Fibroblast of skin of back (primary cell): ENCODE data around the gene BZW1.
"Not testable (repeated sequence)": the region's sequence is repeated elsewhere in the genome, so short reads cannot be mapped to it uniquely, and the experiment has no call there.

ENCODE experiments used
- DNase-seq: peaks from one replicate; pipeline ENCODE4 v3.0.0-alpha.2; 2013

The BZW1 gene

DNA sequence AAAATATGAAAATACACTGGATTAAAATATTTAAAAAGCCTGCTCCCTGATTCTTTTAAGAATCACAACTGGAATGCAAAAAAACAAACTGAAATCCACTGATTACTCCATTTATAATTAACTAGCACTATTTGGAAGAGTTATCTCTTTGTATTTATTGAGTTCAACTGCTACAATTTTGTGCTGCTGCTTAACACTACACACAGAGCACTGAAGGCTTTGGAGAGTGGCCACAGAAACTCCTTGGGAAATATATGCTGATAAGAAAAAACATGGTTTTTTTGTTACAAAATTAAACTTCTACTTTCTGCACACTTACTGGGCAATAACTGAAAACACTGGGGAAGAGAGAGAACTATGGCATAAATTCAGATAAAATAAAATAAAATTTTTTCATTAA is 19.8 kb upstream of the BZW1 start:
- no peak for DNase-seq

DNA sequence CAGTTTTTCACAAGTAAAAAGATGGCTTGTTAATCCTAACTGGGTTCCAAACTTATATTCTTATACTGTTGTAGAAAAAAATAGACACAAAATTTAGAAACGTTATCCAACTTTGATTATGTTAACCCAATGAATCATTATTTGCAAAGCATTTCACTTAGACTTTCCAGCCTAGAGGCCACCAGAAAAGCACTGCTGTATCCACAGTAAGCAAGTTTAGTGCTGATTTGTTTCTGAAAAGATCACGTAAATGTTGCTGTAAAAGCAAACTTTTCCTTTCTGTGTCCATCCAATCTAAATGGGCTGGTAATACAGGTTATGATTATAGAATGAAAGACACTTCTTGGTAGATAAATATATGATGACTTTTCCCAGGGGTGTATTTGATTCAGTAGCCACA is 17.6 kb upstream of the BZW1 start:
- no peak for DNase-seq

DNA sequence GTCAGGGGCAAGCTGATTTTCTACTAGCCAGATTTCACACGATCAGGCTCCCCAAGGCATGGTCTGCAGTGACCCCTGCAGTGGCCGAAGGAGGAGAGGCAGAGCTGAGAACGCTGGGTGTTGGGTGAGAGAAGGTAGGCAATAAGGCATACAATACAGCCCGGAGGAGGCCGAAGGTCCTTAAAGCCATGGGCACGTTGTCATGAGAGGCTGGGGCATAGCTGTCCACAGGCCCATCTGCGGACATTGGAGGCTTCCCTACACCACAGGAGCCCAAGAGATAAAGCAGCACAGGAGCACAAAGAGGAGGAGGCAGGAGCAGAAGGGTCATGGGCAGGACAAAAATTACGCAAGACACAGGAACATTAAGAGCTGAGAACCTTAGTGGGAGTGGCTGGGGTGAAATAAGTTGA is 16.7 kb upstream of the BZW1 start:
- DNase-seq = no peak

DNA sequence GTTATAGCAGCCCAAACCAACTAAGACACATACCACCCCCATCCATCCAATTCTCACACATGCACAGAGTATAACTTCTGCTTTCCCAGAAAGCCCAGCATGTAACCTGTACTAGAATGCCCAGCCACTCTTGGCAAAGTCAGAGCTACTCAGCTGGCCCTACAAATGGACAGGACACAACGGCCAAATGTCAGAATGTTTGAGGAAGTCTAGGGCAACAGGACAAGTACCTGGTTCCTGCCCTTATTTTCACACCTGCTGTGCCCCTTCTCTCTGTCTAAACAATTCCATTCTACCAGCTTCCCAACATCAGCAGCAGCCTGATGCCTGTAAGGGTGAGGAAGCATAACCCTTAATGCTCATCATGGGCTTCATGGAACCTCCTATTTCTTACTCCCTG is 15.1 kb upstream of the BZW1 start:
- DNase-seq = no peak

DNA sequence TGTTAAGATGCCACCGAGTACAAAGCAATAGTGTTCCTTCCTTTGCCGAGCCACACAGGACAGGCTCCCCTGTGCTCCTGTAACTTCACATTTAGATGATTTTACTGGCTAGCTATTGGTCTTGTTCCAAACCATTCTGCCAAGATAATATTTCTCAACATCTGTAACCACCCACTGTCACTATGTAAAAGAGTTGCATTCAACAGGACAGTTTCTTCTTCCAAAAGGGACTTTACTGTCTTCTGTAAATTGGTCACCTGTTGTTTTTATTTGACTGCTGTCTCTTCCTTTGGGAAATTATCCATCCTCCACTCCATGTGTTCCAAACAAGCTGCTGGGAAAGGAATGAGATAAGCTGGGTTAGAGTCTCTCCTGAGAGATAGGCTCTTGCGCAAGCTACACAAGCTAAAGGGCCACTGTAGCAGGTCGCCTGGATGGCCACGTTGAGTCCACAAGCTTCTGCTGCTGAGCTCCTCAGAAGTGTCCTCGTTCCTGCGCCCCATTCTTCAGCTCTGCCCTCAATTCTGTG is 14.4 kb upstream of the BZW1 start:
- DNase-seq = no peak

DNA sequence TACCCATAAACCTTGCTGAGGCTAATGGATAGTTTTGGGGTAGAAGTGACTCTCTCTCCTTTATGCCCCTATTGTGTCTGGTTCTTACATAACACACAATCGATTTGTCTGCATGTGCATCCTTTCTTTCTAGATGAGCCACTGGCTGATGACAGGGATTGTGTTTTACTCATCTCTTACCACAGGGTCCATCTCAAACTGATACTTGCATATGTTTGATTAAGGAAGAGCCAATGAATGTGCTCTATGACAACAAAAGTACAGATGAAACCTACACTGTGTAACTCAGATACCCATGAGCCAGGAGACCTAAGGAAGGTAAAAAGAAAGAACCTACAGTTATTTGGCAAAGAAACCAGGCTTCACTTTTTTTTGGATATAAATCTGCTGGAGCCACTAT is 13.2 kb upstream of the BZW1 start:
- no peak for DNase-seq

DNA sequence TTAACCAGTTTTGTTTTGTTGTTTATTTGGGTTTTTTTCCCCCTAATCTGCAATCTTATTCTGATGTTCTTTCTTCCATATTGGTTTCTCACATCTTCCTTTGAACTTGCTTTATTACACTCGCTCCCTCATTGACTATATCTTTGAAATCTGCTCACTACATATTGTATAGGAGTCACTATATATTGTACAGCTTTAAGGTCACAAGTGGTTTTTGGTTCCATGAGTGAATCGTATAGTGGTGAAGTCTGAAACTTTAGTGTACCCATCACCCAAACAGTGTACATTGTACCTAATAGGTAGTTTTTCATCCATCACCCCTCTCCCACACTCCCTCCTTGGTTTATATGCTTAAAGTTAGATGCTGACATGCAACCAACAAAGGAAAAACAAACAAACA is 11.3 kb upstream of the BZW1 start:
- no peak for DNase-seq

DNA sequence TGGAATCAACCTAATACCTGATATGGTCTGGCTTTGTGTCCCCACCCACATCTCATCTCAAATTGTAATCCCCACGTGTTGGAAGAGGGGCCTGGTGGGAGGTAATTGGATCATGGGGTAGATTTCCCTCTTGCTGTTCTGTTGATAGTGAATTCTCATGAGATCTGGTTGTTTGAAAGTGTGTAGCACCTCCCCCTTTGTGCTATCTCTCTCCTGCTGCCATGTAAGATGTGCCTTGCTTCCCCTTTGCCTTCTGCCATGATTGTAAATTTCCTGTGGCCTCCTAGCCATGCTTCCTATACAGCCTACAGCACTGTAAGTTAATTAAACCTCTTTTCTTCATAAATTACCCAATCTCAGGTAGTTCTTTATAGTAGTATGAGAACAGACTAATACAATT is 10.3 kb upstream of the BZW1 start:
- not testable (repeated sequence) for DNase-seq

DNA sequence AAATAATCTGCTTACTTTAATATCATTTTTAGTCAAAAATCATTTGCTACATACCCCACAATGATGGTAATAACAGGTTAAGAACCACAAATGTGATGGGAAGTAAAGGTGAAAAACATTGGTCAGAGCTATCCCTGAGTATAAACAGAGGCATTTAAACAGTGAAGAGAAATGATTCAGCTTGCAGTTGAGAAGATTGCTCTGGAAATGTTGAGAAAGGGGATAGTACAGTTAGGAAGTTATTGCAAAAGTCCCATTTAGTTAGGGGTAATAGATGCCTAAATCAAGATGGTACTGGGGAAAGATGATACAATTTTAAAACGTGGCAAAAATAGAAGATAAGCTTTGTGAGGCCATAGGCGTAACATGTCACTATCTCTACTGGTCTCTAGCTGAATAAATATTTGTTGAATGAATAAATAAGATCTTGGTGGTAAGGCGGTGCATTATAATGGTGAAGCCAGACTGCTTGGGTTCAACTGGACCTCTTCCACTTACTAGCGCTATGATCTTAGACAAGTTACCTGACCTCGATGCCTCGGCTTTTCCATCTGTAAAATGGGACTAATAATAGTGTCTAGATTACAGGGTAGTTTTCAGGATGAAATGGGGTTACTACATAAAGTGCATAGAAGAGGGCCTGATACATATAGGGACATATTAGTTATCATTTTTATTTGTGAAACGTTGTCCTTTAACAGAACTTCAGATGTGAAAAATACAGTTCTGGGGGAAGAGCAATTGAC is 2.0 kb upstream of the BZW1 start:
- DNase-seq = no peak

DNA sequence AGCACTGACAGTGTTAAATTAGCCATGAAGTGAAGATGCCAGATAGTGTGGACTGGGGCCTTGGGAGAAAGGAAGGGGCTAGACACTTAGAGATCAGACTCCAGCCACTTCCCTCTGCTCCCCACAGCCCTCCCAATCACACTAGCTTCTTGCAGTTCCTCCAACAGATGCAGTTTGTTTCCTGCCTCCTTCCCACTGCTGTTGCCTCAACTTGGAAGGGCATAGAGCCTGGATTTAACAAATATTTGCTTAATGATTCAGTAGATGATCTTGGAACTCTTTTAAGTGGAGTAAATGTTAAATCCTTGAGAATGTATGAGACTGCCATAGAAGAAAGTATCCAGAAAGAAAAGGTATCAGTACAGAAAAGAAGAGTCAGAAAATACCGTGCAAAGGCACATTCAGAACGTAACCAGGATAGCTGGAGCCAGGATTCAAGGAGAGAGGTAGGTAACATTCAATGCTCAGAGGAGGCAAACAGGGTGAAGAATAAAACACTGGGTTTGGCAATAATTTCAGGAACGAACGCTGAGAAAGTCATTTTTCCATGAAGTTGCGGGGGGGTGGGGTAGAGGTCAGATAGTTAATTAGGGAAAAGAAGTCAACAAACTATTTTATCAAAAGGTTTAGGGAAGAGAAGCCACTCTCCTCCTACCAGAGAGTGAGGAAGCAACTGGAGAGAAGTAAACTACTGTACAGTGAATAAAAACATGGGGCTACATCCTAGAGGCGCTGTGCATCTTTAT is 1.3 kb upstream of the BZW1 start:
- peak; percentile 86 for DNase-seq

DNA sequence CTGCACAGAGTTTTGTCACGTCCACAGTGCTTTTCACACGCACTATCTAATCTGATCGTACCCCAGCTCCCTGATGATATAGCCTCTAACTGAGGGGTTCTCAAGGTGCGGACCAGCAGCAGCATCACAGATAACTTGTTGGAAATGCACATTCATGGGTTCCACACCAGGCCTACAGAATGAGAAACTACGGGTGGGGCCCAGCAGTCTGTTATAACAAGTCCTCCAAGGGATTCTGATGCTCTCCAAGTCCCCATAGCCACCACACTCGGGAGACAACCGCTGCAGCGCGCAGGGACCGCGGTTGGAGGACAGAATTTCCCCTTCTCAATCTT is 745 bp upstream of the BZW1 start:
- no peak for DNase-seq

DNA sequence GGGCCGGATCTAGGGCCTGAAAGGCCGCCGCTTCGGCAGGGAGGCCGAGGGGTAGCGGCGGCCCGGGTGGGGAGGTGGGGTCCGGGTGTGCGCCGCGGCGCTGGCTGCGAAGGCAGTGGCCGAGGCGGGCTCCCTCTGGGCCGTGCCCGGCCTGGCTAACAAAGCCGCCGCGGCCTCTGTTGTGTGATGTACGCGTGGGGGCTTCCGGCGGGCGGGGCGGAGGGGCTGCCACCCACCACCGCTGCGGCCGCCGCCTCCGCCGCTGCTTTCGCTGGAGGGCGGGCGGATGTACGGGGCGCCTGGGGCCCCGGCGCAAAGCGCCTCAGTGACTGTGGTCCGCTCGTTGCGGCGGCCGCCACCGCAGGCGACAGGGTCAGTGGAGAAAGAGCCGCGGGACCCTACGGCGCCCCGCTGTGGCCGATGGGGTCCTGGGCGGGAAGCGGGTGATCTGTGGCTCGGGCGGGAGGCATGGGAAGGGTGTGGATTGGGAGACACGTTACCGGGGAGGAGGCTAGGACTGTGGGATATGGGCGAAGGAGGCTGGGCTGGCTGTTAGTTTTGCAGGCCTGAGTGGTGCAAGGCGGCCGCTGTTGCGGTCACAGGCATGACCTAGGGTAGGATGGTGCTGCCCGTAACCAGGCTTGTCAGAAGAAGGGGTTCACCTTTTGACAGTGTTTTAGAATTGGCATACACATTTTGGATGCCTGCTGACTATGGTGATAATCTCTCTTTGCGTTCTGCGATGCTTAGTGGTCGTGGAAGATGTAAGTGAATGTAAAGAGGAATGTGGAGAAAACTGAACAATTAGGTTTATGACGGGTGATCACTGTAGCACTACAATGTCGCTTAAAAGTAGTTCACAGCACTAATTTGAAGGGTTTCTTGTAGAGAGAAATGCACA is 662 bp downstream of the BZW1 start:
- DNase-seq = peak; percentile 70

DNA sequence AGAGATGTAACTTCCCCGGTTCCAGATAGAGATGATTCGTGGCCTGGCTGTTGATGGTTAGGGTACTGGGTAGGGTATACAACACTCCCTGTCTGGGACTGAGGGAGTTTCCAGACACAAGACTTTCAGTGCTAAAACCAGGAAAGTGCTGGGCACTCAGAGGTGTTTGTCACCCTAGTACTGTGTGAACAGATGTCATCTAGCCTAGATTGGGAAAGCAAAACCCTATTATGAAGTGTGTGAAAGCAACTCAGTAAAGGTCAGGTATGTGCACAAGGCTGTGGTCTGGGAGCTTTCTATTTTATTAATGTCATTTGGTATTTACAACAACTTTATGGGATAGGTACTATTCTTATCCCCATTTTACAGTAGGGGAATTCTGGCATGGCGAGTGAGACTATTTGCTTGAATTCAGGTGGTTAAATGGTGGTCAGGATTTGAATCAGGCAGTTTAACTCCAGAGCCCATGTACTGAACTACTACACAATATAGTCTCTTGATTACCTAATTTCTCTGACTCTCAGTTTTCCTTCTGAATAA is 2.6 kb downstream of the BZW1 start:
- no peak for DNase-seq

DNA sequence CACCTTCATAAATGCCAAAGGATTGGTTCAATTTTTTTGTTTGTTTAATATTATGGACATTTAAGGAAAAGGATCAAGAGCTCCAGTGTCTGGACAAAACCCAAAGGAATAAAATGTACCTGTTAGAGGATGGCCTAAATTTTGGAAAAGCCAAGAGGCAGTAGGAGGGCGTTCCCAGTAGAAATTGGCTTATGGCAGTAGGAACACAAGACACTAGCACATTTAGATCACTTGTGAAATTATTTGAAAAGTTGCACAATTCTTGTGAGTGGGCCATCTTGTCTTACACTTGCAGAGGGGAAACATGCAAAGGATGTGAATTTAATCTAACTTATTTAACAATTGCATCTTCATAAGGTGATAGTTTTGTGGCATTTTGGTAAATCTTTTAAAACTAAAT is 3.2 kb downstream of the BZW1 start:
- DNase-seq = no peak

DNA sequence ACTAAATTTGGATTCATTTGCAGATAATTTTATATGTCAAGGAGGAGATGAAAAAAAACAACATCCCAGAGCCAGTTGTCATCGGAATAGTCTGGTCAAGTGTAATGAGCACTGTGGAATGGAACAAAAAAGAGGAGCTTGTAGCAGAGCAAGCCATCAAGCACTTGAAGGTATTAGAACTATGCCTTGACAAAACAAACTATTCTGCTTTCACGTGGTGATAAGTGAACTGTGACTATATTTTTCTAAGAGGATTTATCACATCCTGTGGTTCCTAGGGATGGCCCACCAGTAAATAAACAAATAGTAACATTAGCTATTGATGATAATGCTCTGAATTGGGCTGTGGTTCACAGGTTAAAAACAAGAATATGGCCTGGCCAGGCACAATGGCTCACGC is 7.0 kb downstream of the BZW1 start:
- not testable (repeated sequence) for DNase-seq

DNA sequence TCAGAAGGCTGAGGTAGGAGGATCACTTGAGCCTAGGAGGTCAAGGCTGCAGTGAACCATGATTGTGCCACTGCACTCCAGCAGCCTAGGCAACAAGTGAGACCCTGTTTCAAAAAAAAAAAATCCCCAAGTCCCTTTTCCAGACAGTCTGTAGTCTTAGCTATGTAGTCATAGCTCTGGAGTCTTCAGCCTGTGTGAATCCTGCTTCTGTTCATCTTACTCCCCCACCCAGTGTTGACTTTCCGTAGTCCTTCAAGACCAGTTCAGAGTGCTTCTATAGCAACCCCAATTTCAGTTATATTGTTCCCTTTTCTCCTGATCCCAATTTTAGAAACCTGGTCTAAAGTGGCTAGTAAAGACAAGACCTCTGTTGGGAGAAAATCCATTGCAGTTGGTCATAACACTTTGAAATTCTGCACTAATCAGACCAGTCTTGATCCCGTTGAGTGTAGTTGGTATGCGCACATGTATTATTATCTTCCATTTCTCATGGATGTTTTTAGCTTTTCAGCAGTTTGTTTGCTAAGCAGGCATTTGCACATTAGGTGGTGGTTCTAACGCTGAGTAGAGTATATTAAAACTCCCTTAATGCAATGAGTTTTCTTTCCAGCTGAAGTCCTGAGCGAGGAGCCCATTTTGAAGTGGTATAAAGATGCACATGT is 9.0 kb downstream of the BZW1 start:
- no peak for DNase-seq

DNA sequence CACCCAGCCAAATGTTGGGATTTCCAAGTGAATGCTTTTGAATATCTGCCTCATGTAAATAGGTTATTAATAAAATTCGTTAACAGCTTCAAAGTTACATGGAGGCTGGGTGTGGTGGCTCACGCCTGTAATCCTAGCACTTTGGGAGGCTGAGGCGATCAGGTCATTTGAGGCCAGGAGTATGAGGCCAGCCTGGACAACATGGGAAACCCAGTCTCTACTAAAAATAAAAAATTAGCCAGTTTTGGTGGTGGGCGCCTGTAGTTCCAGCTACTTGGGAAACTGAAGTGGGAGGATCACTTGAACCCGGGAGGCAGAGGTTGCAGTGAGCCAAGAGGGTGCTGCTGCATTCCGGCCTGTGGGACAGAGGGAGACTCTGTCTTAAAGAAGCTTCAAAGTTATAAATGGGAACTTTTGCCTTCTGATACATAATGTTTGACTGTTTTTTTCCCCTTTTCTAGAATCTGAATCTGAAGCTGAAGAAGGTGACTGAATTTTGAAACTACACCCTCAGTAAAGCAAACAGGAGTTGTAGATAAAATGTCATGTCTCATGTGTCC is 10.1 kb downstream of the BZW1 start:
- no peak for DNase-seq

DNA sequence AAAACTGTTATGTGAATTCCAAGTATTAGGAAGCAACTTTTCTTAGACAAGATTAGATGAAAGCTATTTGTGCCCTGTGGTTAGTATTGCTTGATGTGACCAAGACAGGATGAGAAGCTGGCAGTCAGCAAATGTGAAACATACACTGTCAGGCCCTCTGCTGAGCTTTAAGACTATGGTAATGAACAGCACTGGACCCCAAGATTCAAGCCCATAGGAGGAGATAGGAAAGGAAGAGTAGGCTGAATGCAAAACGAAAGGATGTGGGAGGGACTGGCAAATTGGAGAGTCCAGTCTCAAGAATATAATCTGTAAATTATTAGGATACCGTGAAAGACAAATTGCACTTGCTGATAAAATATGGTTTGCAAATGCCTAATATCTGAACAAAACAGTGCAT is 16.4 kb downstream of the BZW1 start:
- no peak for DNase-seq

DNA sequence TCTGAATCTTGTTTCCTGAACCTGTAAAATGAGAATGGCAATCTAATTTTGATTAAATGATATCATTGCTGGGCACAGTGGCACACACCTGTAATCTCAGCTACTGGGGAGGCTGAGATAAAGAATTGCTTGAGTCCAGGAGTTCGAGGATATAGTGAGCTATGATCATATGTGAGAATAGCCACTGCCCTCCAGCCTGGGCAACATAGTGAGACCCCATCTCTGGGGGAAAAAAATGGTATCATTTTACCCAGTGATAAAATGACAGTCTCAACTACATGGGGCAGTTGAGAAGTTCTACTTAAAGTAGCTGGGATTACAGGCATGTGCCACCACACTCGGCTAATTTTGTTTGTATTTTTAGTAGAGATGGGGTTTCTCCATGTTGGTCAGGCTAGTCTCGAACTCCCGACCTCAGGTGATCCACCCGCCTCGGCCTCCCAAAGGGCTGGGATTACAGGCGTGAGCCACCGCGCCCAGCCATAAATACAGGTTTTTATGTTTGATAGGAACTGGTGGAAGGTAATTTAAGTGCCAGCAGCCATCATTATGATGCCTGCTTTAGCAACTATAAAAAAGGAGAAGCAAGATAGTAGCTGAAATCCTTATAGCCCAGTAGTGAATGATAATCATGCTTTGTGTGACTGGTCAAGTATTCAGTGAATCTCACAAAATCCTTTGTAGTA is 17.0 kb downstream of the BZW1 start:
- no peak for DNase-seq

DNA sequence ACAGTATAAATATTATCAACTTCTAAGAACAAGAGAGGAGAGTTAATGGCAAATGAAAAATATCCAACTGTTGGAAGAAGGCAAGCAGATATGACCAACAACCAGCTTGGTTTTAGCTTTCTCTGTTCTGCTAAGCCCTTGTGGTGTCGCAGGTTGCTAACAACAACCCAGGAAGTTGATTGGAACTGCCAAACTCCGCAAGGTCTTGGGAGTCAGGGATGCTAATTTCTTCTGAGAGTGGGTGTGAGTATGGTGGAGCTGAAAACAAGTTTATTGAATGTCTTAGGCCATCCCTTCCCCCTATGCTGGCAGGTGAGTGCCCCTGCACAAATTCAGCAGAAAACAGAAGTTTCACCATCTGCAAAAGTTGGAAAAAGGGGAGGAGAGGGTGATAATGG is 17.5 kb downstream of the BZW1 start:
- DNase-seq = no peak

DNA sequence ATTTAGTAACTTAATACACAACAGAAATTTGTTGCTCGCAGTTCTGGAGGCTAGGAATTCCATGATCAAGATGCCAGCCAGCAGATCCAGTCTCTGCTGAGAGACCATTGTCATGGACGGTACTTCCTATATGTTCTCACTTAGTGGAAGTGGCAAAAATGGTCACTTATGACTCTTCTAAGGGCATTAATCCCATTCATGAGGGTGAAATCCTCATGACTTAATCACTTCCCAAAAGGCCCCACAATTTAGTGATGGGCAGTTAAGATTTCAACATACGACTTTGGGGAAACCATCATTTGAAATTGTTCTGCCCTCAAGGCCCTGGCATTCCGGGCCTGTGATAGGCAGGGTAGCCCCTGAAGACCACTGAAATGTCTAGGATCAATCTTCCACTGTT is 23.0 kb downstream of the BZW1 start:
- DNase-seq = no peak
